ENCODE results near the gene GTF2H2.
"Not testable (repeated sequence)": the region's sequence is repeated elsewhere in the genome, so short reads cannot be mapped to it uniquely, and the experiment has no call there.

Gene GTF2H2

DNA sequence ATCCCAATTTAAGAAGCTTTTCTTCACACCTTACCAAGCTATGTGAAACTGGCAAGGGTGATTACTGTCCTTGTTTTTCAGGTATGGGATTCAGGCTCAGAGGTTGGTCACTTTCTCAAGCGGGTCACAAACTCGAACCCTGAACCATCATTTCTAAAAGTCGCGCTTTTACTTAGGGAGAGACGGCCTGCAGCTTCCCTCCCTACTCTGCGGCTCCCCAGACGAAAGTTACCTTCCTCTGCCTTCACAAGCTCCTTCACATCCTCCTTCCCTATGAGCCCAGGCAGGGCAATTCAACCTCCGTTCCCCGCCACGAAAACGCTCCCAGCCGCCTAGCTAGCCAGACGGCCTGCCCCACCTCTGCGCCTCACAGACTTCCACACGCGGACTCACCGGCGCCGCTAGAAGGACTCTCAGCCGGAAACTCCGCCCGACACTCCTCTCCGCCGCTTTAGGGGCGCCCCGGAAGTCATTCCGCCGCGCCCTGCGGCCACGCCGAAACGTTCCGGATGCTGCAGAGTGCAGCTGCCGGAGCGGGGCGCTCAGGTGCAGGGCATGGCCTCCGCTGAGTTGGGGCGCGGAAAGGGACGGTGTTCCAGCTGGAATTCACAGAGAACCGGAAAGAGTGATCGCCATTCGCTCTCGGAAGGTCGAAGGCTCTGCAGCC lies at the start of gene GTF2H2:
Gene GTF2H2, minus strand, starts transcription at position 415 of the 667 bp plus-strand sequence. CDS start 4,913 bp downstream, outside the sequence.
- H3K4me1 ChIP-seq (ENCODE audit: control insufficient read depth in 1 of 2, insufficient read depth in 2 of 2, low read length in 2 of 2) = not testable (repeated sequence)

DNA sequence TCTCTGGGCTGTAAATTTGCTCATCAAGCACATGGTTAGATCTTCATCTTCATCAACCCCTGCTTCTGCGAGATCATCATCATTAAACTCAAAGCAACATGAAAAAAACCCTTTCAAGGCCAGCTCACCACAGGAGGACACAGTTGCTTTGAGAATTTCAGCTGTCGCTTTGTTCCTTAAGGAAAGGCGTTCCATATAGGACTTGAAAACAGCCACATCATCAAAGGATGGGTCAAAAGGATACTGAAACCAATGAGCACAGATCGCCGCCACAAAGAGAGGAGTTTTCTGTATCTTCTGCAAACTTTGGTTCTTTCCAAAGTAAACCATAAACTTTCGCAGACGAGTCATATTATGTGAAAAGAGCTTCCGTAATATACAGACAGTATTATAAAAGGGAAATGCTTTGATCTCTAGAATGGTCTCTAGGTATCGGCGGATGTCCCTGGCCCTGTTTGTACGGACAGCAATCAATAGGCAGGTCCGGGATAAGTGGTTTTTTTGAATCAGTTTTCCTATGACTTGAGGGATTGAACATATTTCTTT lies 42.3 kb upstream of the GTF2H2 start:
- not testable (repeated sequence) for H3K36me3 ChIP-seq (ENCODE audit: control insufficient read depth in 1 of 2, insufficient read depth in 2 of 2, low read length in 2 of 2); H3K27me3 ChIP-seq (ENCODE audit: low read depth, low read length); H3K4me1 ChIP-seq (ENCODE audit: control insufficient read depth in 1 of 2, insufficient read depth in 2 of 2, low read length in 2 of 2); H3K9me3 ChIP-seq (ENCODE audit: control insufficient read depth in 1 of 2, low read length in 2 of 2); H3K4me3 ChIP-seq (ENCODE audit: low read depth in 1 of 2, low read length in 2 of 2); H3K27ac ChIP-seq (ENCODE audit: low read length)

More for the DNA sequence above, at the start of gene GTF2H2:
- not testable (repeated sequence) for H3K4me3 ChIP-seq (ENCODE audit: low read depth in 1 of 2, low read length in 2 of 2); H3K36me3 ChIP-seq (ENCODE audit: control insufficient read depth in 1 of 2, insufficient read depth in 2 of 2, low read length in 2 of 2); H3K27me3 ChIP-seq (ENCODE audit: low read depth, low read length); H3K9me3 ChIP-seq (ENCODE audit: control insufficient read depth in 1 of 2, low read length in 2 of 2); H3K27ac ChIP-seq (ENCODE audit: low read length)

DNA sequence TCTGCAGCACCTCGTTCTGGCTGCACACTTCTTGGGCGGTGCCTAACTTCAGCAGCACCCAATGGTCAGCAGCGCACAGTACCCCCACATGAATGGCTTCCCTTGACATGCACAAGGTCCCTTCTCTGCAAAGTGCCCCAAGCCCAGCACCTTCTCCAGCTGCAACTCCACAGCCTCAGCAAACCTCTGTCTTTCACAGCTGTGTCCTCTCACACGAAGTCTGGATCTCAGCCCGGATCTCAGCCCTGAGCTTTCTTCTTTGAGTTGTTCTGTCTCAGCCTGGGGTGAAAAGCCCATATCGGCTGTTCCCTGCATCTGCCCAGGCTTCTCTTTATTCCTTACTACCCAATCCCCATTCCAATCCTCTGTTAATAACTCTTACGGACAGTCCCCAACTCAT lies 32.5 kb upstream of the GTF2H2 start:
- not testable (repeated sequence) for H3K27ac ChIP-seq (ENCODE audit: low read length); H3K36me3 ChIP-seq (ENCODE audit: control insufficient read depth in 1 of 2, insufficient read depth in 2 of 2, low read length in 2 of 2); H3K27me3 ChIP-seq (ENCODE audit: low read depth, low read length); H3K4me1 ChIP-seq (ENCODE audit: control insufficient read depth in 1 of 2, insufficient read depth in 2 of 2, low read length in 2 of 2); H3K4me3 ChIP-seq (ENCODE audit: low read depth in 1 of 2, low read length in 2 of 2); H3K9me3 ChIP-seq (ENCODE audit: control insufficient read depth in 1 of 2, low read length in 2 of 2)

DNA sequence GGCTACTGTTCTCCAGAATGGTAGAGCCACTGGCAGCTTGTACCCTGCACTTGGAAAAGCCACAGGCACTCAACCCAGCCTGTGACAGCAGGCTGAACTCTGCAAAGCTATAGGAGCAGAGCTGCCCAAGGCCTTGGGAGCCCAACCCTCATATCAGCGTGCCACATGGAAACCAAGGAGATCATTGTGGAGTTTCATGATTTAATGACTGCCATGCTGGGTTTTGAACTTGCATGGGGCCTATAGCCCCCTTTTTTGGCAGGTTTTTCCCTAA lies 30.4 kb upstream of the GTF2H2 start:
- H3K36me3 ChIP-seq (ENCODE audit: control insufficient read depth in 1 of 2, insufficient read depth in 2 of 2, low read length in 2 of 2); H3K4me3 ChIP-seq (ENCODE audit: low read depth in 1 of 2, low read length in 2 of 2); H3K9me3 ChIP-seq (ENCODE audit: control insufficient read depth in 1 of 2, low read length in 2 of 2); H3K27ac ChIP-seq (ENCODE audit: low read length); H3K27me3 ChIP-seq (ENCODE audit: low read depth, low read length); H3K4me1 ChIP-seq (ENCODE audit: control insufficient read depth in 1 of 2, insufficient read depth in 2 of 2, low read length in 2 of 2): not testable (repeated sequence)

DNA sequence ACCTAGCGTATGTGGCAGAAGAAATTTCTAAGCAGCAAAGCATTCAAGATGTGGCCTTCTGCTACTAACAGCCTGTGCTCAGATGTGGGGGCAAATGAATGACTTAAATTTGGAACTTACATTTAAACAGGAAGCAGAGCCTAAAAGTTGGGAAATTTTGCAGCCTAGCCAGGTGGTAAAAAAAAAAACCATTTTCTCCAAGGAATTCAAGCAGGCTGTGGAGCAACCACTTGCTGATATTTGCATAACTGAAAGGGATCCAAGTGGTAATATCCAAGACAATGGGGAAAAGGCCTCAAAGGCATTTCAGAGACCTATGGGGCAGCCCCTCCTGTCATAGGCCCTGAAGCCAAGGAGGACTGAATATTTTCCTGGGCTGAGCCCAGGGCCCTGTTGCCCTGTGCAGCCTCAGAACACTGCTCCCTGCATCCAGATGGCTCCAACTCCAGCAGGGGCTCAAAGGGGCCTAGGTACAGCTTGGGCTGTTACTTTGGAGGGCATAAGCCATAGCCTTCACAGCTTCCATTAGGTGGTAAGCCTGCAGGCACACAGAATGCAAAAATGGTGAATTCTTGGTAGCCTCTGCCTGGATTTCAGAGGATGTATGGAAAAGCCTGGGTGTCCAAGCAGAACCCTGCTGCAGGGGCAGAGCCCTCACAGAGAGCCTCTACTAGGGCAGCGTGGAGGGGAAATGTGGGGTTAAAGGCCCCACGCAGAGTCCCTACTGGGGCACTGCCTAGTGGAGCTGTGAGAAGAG lies 29.9 kb upstream of the GTF2H2 start:
- H3K36me3 ChIP-seq (ENCODE audit: control insufficient read depth in 1 of 2, insufficient read depth in 2 of 2, low read length in 2 of 2); H3K9me3 ChIP-seq (ENCODE audit: control insufficient read depth in 1 of 2, low read length in 2 of 2); H3K4me3 ChIP-seq (ENCODE audit: low read depth in 1 of 2, low read length in 2 of 2); H3K27ac ChIP-seq (ENCODE audit: low read length); H3K4me1 ChIP-seq (ENCODE audit: control insufficient read depth in 1 of 2, insufficient read depth in 2 of 2, low read length in 2 of 2); H3K27me3 ChIP-seq (ENCODE audit: low read depth, low read length): not testable (repeated sequence)

DNA sequence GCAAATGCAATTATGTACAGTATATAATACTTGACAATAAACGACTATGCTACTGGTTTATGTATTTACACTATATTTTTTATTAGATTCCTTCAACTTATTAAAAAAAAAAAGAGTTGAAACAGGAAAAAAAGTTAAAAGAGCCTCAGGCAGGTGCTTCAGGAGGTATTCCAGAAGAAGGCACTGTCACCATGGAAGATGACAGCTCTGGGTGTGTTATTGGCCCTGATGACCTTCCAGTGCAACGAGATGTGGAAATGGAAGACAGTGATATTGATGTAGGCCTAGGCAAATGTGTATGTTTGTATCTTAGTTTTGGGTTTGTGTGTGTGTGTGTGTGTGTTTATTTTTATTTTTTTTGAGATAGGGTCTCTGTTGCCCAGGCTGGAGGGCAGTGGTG lies 22.3 kb upstream of the GTF2H2 start:
- H3K27ac ChIP-seq (ENCODE audit: low read length); H3K27me3 ChIP-seq (ENCODE audit: low read depth, low read length); H3K9me3 ChIP-seq (ENCODE audit: control insufficient read depth in 1 of 2, low read length in 2 of 2); H3K4me1 ChIP-seq (ENCODE audit: control insufficient read depth in 1 of 2, insufficient read depth in 2 of 2, low read length in 2 of 2); H3K4me3 ChIP-seq (ENCODE audit: low read depth in 1 of 2, low read length in 2 of 2); H3K36me3 ChIP-seq (ENCODE audit: control insufficient read depth in 1 of 2, insufficient read depth in 2 of 2, low read length in 2 of 2): not testable (repeated sequence)

DNA sequence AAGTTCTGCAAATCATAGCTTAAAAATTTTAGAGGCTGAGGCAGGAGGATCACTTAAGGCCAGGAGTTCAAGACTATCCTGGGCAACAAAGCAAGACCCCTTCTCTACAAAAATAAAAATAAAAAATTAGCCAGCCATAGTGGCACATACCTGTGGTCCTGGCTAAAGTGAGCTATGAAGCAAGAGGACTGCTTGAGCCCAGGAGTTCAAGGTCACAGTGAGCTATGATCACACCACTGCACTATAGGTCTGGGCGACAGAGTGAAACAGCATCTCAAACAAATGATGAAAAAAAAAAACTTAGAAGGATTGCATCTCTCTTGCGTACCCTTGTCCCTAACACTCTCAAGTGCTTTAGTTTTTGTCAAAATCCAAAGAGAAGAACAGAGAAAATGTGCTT lies 21.3 kb upstream of the GTF2H2 start:
- H3K4me3 ChIP-seq (ENCODE audit: low read depth in 1 of 2, low read length in 2 of 2); H3K4me1 ChIP-seq (ENCODE audit: control insufficient read depth in 1 of 2, insufficient read depth in 2 of 2, low read length in 2 of 2); H3K27me3 ChIP-seq (ENCODE audit: low read depth, low read length); H3K36me3 ChIP-seq (ENCODE audit: control insufficient read depth in 1 of 2, insufficient read depth in 2 of 2, low read length in 2 of 2); H3K9me3 ChIP-seq (ENCODE audit: control insufficient read depth in 1 of 2, low read length in 2 of 2); H3K27ac ChIP-seq (ENCODE audit: low read length): not testable (repeated sequence)

DNA sequence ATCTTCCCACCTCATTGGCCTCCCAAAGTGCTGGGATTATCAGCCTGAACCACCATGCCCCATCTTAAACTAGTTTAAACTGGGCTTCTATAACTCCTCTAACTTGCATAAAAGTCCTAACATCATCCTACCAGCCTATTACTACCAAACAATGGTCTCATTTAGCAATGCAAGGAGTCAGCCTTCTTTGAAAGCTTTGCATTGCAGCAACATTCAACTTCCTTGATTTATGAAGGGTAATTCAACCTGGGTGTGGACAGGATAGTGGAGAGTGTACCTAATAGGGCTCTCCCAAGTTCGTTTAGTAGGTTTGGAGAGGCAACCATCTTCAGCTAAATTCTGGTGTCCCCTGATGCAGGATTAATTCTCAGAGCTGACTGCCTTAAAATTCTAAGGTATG lies 18.7 kb upstream of the GTF2H2 start:
- not testable (repeated sequence) for H3K4me3 ChIP-seq (ENCODE audit: low read depth in 1 of 2, low read length in 2 of 2); H3K27ac ChIP-seq (ENCODE audit: low read length); H3K9me3 ChIP-seq (ENCODE audit: control insufficient read depth in 1 of 2, low read length in 2 of 2); H3K4me1 ChIP-seq (ENCODE audit: control insufficient read depth in 1 of 2, insufficient read depth in 2 of 2, low read length in 2 of 2); H3K27me3 ChIP-seq (ENCODE audit: low read depth, low read length); H3K36me3 ChIP-seq (ENCODE audit: control insufficient read depth in 1 of 2, insufficient read depth in 2 of 2, low read length in 2 of 2)

DNA sequence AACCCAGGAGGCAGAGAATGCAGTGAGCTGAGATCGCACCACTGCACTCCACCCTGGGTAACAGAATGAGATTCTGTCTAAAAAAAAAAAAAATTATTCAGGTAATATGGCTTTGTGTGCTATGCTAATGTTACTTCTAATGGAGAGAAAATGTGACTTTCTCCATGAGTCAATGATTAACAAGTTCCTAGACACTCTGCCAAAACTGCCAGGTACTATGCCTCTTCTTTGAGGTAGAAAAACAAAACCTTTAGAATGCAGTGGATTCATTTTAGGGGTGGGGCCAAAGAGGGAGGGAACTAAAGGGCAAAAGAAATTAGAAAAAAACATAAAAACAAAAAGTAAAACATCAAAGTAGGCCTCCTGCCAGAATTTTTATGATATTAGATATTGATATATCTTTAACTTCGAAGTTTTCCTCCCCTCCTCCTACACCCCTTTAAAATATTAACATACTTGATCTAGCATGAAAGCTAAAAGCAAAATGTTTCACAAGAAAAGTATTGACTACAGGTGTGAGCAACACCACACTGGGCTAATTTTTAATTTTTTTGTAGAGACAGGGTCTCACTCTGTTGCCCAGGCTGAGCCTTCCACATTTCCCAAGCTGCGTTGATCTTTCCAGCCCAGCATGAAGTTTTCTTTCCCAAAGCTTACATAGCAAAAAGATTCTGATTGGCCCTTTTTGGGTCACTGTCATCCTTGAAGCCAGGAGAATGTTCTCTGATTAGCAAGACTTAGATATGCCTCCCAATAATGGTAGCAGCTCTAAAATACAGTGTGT lies 17.0 kb upstream of the GTF2H2 start:
- not testable (repeated sequence) for H3K9me3 ChIP-seq (ENCODE audit: control insufficient read depth in 1 of 2, low read length in 2 of 2); H3K27ac ChIP-seq (ENCODE audit: low read length); H3K36me3 ChIP-seq (ENCODE audit: control insufficient read depth in 1 of 2, insufficient read depth in 2 of 2, low read length in 2 of 2); H3K27me3 ChIP-seq (ENCODE audit: low read depth, low read length); H3K4me3 ChIP-seq (ENCODE audit: low read depth in 1 of 2, low read length in 2 of 2); H3K4me1 ChIP-seq (ENCODE audit: control insufficient read depth in 1 of 2, insufficient read depth in 2 of 2, low read length in 2 of 2)

DNA sequence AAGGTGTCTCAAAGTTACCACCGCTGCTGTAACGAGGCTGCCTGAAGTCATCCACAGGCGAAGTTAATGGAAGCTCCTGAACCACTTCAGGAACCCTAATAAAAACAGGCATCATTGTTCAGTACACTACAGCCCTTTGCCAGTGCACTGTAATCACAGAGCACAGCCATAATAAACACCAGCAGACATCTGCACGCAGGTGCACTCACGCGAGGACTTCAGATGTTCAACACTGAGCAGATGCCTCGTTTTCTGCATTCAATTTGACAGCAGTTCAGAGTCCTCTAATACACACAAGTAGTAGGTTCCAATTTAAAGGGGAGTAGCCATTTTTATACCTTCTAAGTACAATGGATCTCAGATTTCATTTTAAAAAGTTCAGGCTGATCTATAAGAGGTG lies 15.4 kb upstream of the GTF2H2 start:
- not testable (repeated sequence) for H3K27me3 ChIP-seq (ENCODE audit: low read depth, low read length); H3K9me3 ChIP-seq (ENCODE audit: control insufficient read depth in 1 of 2, low read length in 2 of 2); H3K36me3 ChIP-seq (ENCODE audit: control insufficient read depth in 1 of 2, insufficient read depth in 2 of 2, low read length in 2 of 2); H3K27ac ChIP-seq (ENCODE audit: low read length); H3K4me1 ChIP-seq (ENCODE audit: control insufficient read depth in 1 of 2, insufficient read depth in 2 of 2, low read length in 2 of 2); H3K4me3 ChIP-seq (ENCODE audit: low read depth in 1 of 2, low read length in 2 of 2)

DNA sequence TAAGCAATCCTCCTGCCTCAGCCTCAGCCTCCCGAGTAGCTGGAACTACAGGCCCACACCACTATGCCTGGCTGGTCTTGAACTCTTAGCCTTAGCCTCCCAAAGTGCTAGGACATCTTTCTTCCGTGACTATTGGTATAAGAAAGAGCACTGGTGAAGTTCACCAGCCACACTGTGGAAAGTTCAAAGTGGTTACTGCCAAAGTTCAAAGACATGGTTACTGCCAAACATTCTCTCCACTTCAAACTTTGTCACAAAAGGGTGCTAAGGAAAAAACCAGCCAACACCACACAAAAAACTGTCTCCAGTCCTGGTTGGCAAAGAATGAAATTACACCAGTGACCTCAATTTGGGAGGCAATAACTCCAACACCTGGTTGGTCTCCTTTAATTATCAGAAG lies 14.9 kb upstream of the GTF2H2 start:
- H3K27me3 ChIP-seq (ENCODE audit: low read depth, low read length); H3K36me3 ChIP-seq (ENCODE audit: control insufficient read depth in 1 of 2, insufficient read depth in 2 of 2, low read length in 2 of 2); H3K27ac ChIP-seq (ENCODE audit: low read length); H3K9me3 ChIP-seq (ENCODE audit: control insufficient read depth in 1 of 2, low read length in 2 of 2); H3K4me1 ChIP-seq (ENCODE audit: control insufficient read depth in 1 of 2, insufficient read depth in 2 of 2, low read length in 2 of 2); H3K4me3 ChIP-seq (ENCODE audit: low read depth in 1 of 2, low read length in 2 of 2): not testable (repeated sequence)
